RKO (cell line): ENCODE results near the gene PPP1R7.

Experiments used
- DNase-seq: peaks from one replicate; pipeline ENCODE4 v3.0.0-alpha.2; 2016; ENCODE audit warnings: low spot score

Gene PPP1R7

DNA sequence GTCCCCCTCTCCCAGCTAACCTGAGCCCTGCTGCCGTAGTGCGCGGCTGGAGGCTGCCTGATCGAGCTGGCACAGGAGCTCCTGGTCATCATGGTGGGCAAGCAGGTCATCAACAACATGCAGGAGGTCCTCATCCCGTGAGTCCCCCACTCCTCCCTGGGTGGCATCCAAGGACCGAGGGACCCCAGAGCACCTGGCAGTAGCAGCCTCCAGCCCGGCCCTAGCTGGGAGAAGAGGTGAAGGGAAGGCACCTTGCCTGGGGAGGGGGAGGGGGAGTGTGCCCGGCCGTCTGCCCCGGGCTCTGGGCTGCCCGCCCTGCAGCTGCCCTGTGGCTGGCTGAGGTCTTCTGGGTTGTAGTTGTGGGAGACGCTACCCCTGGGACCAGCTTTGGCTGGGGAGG lies 64.5 kb downstream of the PPP1R7 start:
- DNase-seq = no peak

- DNase-seq = no peak
Measured at GRCh38 chr2:241215421-241215820, 65.2 kb downstream of the PPP1R7 start.

GRCh38 chr2:241216211-241216761 lies 66.0 kb downstream of the PPP1R7 start:
- DNase-seq = no peak

DNA sequence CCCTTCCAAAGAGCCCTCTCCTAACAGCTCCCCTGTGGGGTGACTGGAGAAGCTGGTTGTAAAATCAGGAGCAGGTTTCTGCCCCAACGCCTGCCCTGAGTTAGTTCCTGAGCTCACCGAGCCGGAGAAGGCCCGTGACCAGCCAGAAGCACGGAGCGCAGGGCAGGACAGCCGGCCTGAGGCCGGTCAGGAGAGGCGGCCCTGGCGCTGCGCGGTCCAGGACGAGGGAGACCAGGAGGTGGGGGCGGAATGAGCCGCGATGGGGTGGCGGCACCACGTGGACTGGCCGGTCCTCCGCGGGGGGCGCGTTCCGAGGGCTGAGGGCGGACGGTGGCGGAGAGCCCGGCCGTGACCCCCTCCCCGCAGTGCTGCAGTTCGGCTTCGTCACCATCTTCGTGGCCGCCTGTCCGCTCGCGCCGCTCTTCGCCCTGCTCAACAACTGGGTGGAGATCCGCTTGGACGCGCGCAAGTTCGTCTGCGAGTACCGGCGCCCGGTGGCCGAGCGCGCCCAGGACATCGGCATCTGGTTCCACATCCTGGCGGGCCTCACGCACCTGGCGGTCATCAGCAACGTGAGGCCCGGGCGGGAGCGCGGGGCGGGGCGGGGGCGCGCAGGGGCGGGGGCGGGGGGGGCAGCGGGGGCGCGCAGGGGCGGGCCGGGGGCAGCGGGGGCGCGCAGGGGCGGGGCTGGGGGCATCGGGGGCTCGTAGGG lies 67.2 kb downstream of the PPP1R7 start:
- peak; percentile 81 for DNase-seq

DNA sequence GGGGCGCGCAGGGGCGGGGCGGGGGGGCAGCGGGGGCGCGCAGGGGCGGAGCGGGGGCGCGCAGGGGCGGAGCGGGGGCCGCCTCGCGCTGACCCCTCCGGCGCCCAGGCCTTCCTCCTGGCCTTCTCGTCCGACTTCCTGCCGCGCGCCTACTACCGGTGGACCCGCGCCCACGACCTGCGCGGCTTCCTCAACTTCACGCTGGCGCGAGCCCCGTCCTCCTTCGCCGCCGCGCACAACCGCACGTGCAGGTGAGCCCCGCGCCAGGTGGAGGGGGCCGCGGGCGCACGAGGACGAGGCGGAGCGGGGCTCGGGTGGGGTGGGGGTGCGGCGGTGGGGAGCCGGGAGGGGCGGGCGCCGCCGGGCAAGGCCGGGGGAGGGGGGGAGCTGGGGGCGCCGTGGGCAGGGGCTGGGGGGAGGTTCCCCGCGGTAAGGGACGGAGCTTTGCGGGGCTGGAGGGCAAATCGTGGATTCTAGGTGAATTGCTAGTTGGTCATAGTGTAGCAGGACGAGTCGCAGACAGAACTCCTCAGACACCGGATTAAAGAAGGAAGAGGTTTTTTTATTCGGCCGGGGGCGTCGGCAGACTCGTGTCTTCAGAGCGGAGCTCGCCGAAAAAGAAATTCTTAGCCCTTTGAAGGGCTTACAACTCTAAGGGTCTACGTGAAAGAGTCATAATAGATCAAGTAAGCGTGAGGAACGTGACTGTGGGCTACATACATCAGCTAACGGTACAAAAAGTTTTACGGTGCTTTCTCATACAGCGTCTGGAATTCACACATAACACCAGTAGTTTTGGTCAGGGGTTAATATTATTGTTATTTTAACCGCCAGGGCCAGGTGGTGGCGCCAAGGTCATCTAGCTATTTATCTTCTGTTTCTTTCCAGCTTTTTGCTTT lies 68.1 kb downstream of the PPP1R7 start:
- DNase-seq = peak; percentile 82

DNA sequence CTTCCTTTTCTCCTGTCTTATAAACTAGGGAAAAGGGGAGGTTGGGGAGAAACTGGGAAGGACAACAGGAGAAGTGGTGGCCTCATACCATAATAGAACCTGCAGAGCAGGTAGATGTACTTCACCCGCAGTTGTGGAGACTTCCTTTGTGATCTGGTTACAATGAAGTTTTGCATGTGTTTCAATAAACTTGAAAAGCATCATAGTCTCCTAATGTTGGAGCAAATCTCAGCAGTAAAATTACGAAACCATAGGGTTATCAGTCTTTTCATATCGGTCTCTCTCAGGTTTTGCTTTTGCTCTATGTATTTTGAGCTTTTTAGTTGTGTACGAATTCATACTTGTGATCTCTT lies 68.7 kb downstream of the PPP1R7 start:
- DNase-seq = no peak

DNA sequence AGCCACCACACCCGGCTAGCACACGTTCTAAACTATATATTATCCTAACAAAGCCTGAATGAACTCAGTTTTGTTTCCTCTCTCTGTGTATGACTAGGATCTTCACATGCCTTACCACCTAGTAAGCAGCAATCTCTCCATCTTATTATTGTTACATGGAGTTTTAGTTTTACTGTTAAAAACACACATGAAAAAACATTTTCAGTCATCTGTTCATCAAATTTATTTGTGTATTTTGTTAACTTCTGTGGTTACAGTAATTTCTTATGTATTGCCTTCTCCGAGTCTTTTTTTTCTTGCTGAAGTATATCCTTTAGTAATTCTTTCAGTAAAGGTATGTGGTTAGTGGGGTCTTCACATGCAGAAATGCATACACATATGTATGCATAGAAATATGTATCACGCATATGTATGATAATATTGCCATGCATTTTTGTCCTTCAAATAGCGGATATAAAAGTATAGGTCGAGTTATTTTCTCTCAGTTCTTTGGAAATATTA lies 69.6 kb downstream of the PPP1R7 start:
- DNase-seq = no peak

- DNase-seq = no peak
Measured at GRCh38 chr2:241223211-241224017, 73.1 kb downstream of the PPP1R7 start.

DNA sequence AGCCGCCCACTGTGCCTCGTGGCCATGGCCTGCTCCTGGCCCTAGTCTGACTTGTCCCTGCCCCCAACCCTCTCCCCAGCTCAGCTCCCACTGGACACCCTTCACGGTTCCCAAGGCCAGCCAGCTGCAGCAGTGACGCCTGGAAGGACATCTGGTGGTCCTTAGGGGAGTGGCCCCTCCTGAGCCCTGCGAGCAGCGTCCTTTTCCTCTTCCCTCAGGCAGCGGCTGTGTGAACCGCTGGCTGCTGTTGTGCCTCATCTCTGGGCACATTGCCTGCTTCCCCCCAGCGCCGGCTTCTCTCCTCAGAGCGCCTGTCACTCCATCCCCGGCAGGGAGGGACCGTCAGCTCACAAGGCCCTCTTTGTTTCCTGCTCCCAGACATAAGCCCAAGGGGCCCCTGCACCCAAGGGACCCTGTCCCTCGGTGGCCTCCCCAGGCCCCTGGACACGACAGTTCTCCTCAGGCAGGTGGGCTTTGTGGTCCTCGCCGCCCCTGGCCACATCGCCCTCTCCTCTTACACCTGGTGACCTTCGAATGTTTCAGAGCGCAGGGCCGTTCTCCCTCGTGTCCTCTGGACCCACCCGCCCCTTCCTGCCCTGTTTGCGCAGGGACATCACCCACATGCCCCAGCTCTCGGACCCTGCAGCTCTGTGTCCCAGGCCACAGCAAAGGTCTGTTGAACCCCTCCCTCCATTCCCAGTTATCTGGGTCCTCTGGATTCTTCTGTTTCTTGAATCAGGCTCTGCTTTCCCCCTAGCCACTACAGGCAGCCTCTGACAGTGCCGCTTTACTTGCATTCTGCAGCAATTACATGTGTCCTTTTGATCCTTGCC lies 74.0 kb downstream of the PPP1R7 start:
- no peak for DNase-seq

DNA sequence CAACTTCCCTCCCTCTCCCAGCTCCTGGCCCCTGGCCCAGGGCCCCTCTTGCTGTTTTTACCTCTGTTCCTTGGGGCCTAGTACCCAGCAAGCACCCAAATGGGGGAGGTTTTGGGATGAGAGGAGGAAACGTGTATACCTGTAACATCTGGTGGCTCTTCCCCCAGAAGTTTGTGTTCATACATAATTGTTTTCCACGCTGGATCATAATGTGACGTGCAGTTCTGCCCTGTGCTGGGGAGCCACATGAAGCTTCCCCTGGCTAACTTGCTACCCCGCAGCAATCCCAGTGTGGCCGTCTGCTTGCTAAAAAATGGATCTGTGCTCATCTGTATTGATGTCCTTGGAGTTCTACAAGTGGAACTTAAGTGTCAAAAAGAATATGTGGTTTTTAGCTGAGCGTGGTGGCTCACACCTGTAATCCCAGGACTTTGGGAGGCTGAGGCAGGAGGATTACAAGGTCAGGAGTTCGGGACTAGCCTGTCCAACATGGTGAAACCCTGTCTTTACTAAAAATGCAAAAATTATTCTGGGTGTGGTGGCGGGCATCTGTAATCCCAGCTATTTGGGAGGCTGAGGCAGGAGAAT lies 74.7 kb downstream of the PPP1R7 start:
- no peak for DNase-seq

GRCh38 chr2:241225545-241225944 lies 75.3 kb downstream of the PPP1R7 start:
- no peak for DNase-seq

- DNase-seq = no peak
Measured at GRCh38 chr2:241225983-241226382, 75.7 kb downstream of the PPP1R7 start.

DNA sequence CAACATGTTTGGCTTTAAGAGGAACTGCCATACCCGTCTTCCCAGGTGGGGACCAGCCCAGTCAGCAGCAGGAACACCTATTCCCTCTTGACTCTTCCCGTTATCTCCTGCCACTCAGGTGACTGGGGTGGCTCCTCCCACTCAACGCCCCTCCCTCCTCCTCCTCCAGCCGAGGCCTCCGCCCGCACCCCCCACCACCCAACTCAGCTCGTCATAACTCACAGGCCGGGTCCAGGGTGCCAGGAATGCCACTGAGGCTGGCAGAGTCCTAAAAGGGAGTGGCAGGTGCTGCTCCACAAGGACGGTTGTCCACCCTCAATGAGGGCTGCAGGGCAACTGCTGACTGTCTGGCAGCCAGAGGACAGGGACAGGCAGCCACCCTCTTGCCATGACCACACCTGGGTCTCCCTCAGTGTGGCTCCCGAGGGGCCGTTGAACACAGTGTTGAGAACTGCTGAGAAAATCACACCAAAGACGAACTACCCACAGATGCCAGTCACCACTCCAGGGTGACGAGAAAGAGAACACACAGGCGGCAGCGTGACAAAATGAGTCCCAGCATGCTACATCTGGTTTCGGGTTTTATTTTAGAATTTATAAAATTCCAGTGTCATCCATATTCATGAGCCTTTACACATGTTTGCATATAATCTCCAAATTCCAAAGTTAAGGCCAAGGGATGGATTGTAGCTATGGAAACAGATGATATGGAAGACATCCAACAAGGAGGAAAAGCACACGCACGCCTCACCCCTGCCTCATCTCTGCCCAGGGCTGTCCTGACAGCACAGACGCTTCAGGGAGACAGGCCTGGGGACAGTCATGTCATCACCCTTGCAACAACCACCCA lies 76.7 kb downstream of the PPP1R7 start:
- no peak for DNase-seq

DNA sequence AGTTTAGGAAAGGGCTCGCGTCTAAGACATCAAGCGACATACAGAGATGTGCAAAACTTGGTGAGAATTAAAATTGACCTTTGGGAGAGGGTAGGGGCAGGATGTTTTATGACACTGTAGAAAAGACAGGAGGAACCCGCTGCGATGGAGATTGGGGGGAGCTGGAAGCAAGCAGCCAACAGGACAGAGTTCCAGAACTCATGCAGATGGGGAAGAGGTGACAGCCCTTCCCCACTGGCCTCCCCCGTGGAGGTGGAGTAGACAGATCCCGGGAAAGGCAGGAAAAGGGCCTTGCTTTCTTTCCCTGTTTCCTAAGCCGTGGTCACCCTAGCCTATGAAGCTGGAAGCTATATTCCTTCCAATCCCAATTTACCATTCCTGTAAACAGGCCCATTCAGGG lies 77.3 kb downstream of the PPP1R7 start:
- no peak for DNase-seq

GRCh38 chr2:241228081-241228859 lies 78.0 kb downstream of the PPP1R7 start:
- DNase-seq = no peak

DNA sequence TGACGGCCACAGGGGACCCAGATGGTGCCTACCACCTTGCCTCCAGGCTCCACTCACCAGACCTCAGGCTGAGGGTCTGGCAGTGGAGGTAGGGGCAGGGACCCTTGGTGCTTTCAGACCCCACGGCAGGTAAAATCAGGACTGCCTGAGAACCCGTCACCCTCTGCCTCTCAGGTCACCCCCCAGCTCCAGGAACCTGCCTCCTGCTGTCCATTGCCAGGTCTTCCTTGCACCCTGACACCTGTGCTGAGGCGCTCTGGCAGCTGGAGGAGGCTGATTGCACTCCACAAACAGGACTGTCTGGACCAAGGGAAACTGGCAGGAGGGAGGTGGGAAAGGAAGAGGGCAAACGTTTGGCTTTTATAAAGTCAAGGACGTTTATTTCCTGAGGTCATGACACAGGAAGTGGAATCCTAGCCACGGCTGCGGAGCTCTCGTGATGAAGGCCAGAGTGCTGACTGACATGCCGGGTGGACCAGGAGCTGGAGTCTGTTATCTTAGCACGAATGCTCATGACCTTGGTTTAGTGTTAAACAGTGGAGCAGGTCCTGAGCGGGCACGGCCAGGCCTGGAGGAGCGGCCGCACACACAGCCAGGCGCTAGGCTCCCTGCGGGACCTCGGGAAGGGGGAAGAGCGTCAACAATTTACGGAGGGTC lies 78.7 kb downstream of the PPP1R7 start:
- DNase-seq = no peak

DNA sequence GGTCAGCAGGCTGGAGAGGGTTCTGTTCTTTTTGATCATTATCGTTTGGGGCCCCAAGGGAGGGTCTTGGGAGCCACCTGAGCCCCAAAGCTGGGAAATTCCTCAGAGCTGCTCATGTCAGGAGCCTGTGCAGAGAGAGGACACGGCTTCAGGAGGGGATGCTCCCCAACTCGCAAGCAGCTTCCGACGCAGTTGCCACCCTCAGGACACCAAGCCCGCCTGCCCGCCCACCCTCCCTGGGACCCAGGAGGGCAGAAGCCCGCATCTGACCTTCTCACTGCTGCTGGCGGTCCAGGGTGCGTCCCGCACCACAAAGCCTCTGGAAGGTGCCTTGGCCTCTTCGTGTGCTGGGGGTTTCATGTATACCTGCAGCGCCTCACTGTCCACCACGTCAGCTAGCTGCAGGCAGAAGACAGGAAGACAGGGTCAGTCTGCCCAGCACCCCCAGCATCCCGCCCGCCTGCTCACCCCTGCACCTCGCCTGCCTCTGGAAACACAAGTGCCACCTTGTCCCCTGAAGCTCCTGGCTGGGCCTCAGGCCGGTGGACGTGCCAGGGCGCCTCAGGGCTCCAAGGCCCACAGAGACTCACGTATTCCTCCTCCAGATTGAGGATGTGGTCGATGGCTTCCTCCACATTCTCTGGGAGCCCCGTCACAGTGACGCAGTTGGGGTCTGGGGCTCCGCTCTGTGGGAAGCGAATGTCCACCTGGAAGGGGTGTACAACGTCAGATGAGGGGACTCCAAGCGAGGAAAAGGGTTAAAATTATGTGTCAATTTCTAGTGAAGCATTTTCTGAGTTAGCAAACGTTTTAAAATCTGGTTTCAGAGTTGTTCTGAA lies 79.5 kb downstream of the PPP1R7 start:
- DNase-seq = no peak

DNA sequence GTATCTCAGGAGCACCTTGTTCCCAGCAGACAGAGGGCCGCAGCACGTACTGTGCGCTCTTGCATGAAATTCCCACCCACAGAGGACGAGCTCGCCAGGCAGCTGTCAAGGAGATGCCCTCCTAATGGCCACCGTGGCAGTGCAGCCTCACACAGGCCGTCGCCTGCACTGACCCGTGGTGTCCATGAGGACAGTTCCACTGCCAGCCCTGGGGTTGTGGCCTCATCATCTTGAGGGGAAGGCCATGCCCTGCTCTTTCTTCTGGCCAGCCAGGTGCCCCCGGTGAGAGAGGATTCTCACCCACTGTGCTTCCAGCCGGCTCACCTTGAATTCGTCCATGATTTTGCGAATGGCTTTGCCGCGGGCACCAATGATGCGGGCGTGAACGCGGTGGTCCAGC lies 80.2 kb downstream of the PPP1R7 start:
- DNase-seq = no peak
